Measurements from ENCODE around the gene FADS6.

GRCh38 chr17:74903034-74903433, 9.6 kb upstream of the FADS6 start:
- TF ChIP-seq CTCF (IDR thresholded peaks at IDR 0.05) (no peak), SIN3A (IDR thresholded peaks at IDR 0.05; ENCODE audit: borderline replicate concordance, insufficient read depth, low read depth, low read length) (no peak), TCF7L2 (IDR thresholded peaks at IDR 0.05; ENCODE audit: low read depth, low read length) (no peak), REST (IDR thresholded peaks at IDR 0.05; ENCODE audit: insufficient read depth in 1 of 2, low read depth in 2 of 2, low read length in 1 of 2) (no peak)

Data from Panc1 (cell line).